ENCODE measurements around the gene ACTMAP. TPM values are rescaled to one million over a fixed set of nuclear protein-coding genes. Genes with fewer than 3 reads are reported as not detected.
A peak's percentile ranks its signal among the peaks of the same experiment; 100 is the strongest.

ACTMAP gene
- polyA plus RNA-seq, 10 donors: 7.1 to 12.4 (median 10.1) TPM

DNA sequence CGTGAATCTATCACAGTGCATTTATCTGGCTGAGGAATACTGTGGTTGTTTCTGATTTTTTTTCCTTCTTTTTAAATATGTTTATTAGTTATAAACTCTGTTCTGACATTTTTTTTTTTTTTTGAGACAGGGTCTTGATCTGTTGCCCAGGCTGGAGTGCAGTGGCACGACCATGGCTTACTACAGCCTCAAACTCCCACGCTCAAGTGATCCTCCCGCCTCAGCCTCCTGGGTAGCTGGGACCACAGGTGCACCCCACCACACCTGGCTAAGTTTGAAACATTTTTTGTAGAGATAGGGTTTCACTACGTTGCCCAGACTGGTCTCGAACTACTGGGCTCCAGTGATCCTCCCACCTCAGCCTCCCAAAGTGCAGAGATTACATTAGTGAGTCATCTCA, 53.3 kb downstream of the ACTMAP start:
- no peak for DNase-seq

GRCh38 chr19:40695881-40696280, 54.4 kb downstream of the ACTMAP start:
- no peak for DNase-seq

DNA sequence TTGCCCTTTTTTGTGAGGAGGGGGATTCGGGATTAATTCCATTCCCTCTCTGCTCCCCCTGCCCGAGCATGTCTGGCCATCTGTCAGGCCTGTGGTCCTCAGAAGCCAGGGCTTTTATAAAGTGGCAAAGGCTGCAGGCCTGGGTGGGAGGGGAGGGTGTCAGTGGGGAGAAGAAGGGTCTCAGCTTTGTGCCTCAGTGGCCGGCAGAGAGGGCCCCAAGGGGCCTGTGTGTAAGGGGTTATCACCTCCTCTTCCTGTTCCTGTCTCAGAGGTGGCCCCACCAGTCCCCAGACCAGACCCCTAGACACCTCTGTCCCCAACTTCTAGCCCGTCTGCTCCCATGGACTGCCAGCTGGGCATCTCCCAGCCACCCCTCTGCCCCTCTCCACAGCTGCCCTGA, 56.4 kb downstream of the ACTMAP start:
- no peak for DNase-seq

- DNase-seq: no peak
These were observed 57.0 kb downstream of the ACTMAP start for GRCh38 chr19:40693150-40693788.

- DNase-seq: no peak
These were observed 58.1 kb downstream of the ACTMAP start for GRCh38 chr19:40692212-40692551.

- peak in 1 of 3 donors; percentile 34 for DNase-seq
These were observed 58.7 kb downstream of the ACTMAP start for GRCh38 chr19:40691421-40692211.

Other genes starting within 250 kb of the ACTMAP start
- gene SHKBP1, start 173.6 kb downstream of the ACTMAP start, polyA plus RNA-seq (ENCODE audit: insufficient read length in 10 of 10): 10 to 100 TPM; 14.7 to 31.7 (median 19.0) TPM
- gene LTBP4, start 149.1 kb downstream of the ACTMAP start, polyA plus RNA-seq (ENCODE audit: insufficient read length in 10 of 10): 100 to 1,000 TPM; 157 to 405 (median 220) TPM
- gene NUMBL, start 59.8 kb downstream of the ACTMAP start, polyA plus RNA-seq (ENCODE audit: insufficient read length in 10 of 10): 10 to 100 TPM; 22.0 to 37.8 (median 28.3) TPM
- gene COQ8B, start 33.6 kb downstream of the ACTMAP start, polyA plus RNA-seq (ENCODE audit: insufficient read length in 10 of 10): 10 to 100 TPM; 15.8 to 22.0 (median 19.0) TPM
- 10 to 100 TPM in 5 of 10 donors, 1 to 10 TPM in 5; 7.9 to 11.6 (median 10.0) TPM for gene ITPKC, start 33.4 kb downstream of the ACTMAP start, polyA plus RNA-seq (ENCODE audit: insufficient read length in 10 of 10)
- gene SNRPA, start 726 bp upstream of the ACTMAP start, polyA plus RNA-seq (ENCODE audit: insufficient read length in 10 of 10): 10 to 100 TPM; 51.6 to 95.0 (median 67.9) TPM
- gene MIA, start 25.0 kb upstream of the ACTMAP start, polyA plus RNA-seq (ENCODE audit: insufficient read length in 10 of 10): 1 to 10 TPM; 1.0 to 3.9 (median 2.3) TPM
- 1 to 10 TPM; 7.1 to 9.6 (median 8.6) TPM for gene RAB4B, start 27.8 kb upstream of the ACTMAP start, polyA plus RNA-seq (ENCODE audit: insufficient read length in 10 of 10)
- 10 to 100 TPM; 38.4 to 59.6 (median 46.3) TPM for gene EGLN2, start 48.7 kb upstream of the ACTMAP start, polyA plus RNA-seq (ENCODE audit: insufficient read length in 10 of 10)
- gene CYP2A6, start 100.0 kb upstream of the ACTMAP start, polyA plus RNA-seq (ENCODE audit: insufficient read length in 10 of 10): under 1 TPM in 3 of 10 donors, not detected in 7; 0.18 to 0.29 (median 0.24) TPM
- not detected for gene CYP2A7, start 131.8 kb upstream of the ACTMAP start, polyA plus RNA-seq (ENCODE audit: insufficient read length in 10 of 10)
- gene CYP2B6, start 240.8 kb upstream of the ACTMAP start, polyA plus RNA-seq (ENCODE audit: insufficient read length in 10 of 10): under 1 TPM in 1 of 10 donors, not detected in 9; 0.13 TPM

Data from muscle of back (tissue), 11 donors.